Measurements from ENCODE around the gene LONRF3.
A peak's percentile ranks its signal among the peaks of the same experiment; 100 is the strongest.

The LONRF3 gene

GRCh38 chrX:118971552-118971951 lies 2.9 kb upstream of the LONRF3 start:
- Histone ChIP-seq H3K4me1 (ENCODE audit: control insufficient read depth, insufficient read depth, low read length) (no peaks in the 10 kb centered on the region), H3K36me3 (ENCODE audit: control insufficient read depth in 2 of 2, insufficient read depth in 1 of 2, low read length in 2 of 2) (no peaks in the 10 kb centered on the region), H3K9me3 (ENCODE audit: control insufficient read depth, insufficient read depth, low read depth, low read length) (no peaks in the 10 kb centered on the region), H3K27ac (ENCODE audit: extremely low read depth, low read depth, low read length) (no peak overlapping the region), H3K4me3 (ENCODE audit: low read depth, low read length) (no peak overlapping the region)
- TF ChIP-seq ZNF544 (tag by site-specific recombination; IDR thresholded peaks at IDR 0.05): no peak
- no peak for TF ChIP-seq ZBTB17 (tag by site-specific recombination; IDR thresholded peaks at IDR 0.05)
- no peak for TF ChIP-seq ZNF830 (tag by site-specific recombination; IDR thresholded peaks at IDR 0.05; ENCODE audit: low read depth)
- no peak for TF ChIP-seq ZNF155 (tag by site-specific recombination; IDR thresholded peaks at IDR 0.05)
- TF ChIP-seq ZNF76 (tag by site-specific recombination; IDR thresholded peaks at IDR 0.05; ENCODE audit: borderline replicate concordance, low read depth): no peak
- TF ChIP-seq ZNF600 (tag by site-specific recombination; IDR thresholded peaks at IDR 0.05): peak; percentile 60; the same call in 1 of the 2 replicates
- POLR2A ChIA-PET: no interaction called here
- CTCF ChIA-PET: interaction anchor here (0.7 to 1.5 kb wide), 2 partner anchors 32 to 34 kb away, joined by 3 to 5 read pairs; no protein-coding TSS in a partner anchor

GRCh38 chrX:118973389-118974087 lies 880 bp upstream of the LONRF3 start:
- peaks cover 0 to 8% of the 10 kb centered on the region in 2 experiments; a peak in 1 of 3 replicates for H3K36me3 ChIP-seq (ENCODE audit: control insufficient read depth in 2 of 2, insufficient read depth in 1 of 2, low read length in 2 of 2)
- no peaks in the 10 kb centered on the region for H3K4me1 ChIP-seq (ENCODE audit: control insufficient read depth, insufficient read depth, low read length)
- no peak overlapping the region; the same call in 1 of the 2 replicates for H3K27ac ChIP-seq (ENCODE audit: extremely low read depth, low read depth, low read length)
- TF ChIP-seq IKZF3 (tag by site-specific recombination; IDR thresholded peaks at IDR 0.05) (no peak), YY2 (tag by site-specific recombination; IDR thresholded peaks at IDR 0.05) (no peak), ZNF561 (tag by site-specific recombination; IDR thresholded peaks at IDR 0.05; ENCODE audit: borderline replicate concordance) (no peak), ZNF558 (tag by site-specific recombination; IDR thresholded peaks at IDR 0.05) (no peak), ZFP69B (tag by site-specific recombination; IDR thresholded peaks at IDR 0.05) (0 out of 2 replicates have a peak, but pooled peaks have one; percentile 26)
- ChIA-PET POLR2A (no interaction called here), CTCF (no interaction called here)
- H3K9me3 ChIP-seq (ENCODE audit: control insufficient read depth, insufficient read depth, low read depth, low read length): no peaks in the 10 kb centered on the region
- no peak overlapping the region for H3K4me3 ChIP-seq (ENCODE audit: low read depth, low read length)

- CTCF ChIA-PET: interaction anchor here (0.5 kb wide), 1 partner anchor 218 kb away, joined by 5 read pairs; no protein-coding TSS in a partner anchor
- POLR2A ChIA-PET: interaction anchor here (1.0 to 1.4 kb wide), 4 partner anchors 10 to 24 kb away, joined by 3 to 5 read pairs (median 4); no protein-coding TSS in a partner anchor
- Histone ChIP-seq H3K4me3 (ENCODE audit: low read depth, low read length) (peak overlapping the region; percentile 44), H3K27ac (ENCODE audit: extremely low read depth, low read depth, low read length) (peak overlapping the region; percentile 72; the same call in 1 of the 2 replicates), H3K9me3 (ENCODE audit: control insufficient read depth, insufficient read depth, low read depth, low read length) (no peaks in the 10 kb centered on the region), H3K4me1 (ENCODE audit: control insufficient read depth, insufficient read depth, low read length) (no peaks in the 10 kb centered on the region), H3K36me3 (ENCODE audit: control insufficient read depth in 2 of 2, insufficient read depth in 1 of 2, low read length in 2 of 2) (peaks cover 3 to 18% of the 10 kb centered on the region in 2 experiments)
- TF ChIP-seq ZNF423 (tag by site-specific recombination; IDR thresholded peaks at IDR 0.05): no peak
- no peak for TF ChIP-seq ZNF114 (tag by site-specific recombination; IDR thresholded peaks at IDR 0.05)
- no peak for TF ChIP-seq ZNF169 (tag by site-specific recombination; IDR thresholded peaks at IDR 0.05)
- 0 out of 2 replicates have a peak, but pooled peaks have one; percentile 2 for TF ChIP-seq OVOL3 (tag by site-specific recombination; IDR thresholded peaks at IDR 0.05)
- peak; percentile 82; the same call in 1 of the 2 replicates for TF ChIP-seq ZNF777 (tag by site-specific recombination; IDR thresholded peaks at IDR 0.05; ENCODE audit: borderline replicate concordance)
- peak; percentile 84 for TF ChIP-seq ZFHX2 (tag by site-specific recombination; conservative IDR thresholded peaks at IDR 0.05)
- TF ChIP-seq ZNF76 (tag by site-specific recombination; IDR thresholded peaks at IDR 0.05; ENCODE audit: borderline replicate concordance, low read depth): 0 out of 2 replicates have a peak, but pooled peaks have one; percentile 1
- peak; percentile 89 for TF ChIP-seq PRDM10 (tag by site-specific recombination; IDR thresholded peaks at IDR 0.05)
- no peak for TF ChIP-seq BCL11A (tag by site-specific recombination; IDR thresholded peaks at IDR 0.05; ENCODE audit: low read depth)
- peak; percentile 49 for TF ChIP-seq KLF1 (tag by site-specific recombination; IDR thresholded peaks at IDR 0.05)
- no peak for TF ChIP-seq ZNF398 (tag by site-specific recombination; IDR thresholded peaks at IDR 0.05)
- peak; percentile 40 for TF ChIP-seq SP2 (tag by site-specific recombination; IDR thresholded peaks at IDR 0.05)
- TF ChIP-seq GLIS2 (tag by site-specific recombination; IDR thresholded peaks at IDR 0.05): peak; percentile 26; the same call in 1 of the 2 replicates
- 0 out of 2 replicates have a peak, but pooled peaks have one; percentile 2 for TF ChIP-seq ZXDB (tag by site-specific recombination; IDR thresholded peaks at IDR 0.05)
- peak; percentile 42; the same call in 1 of the 2 replicates for TF ChIP-seq ZNF394 (tag by site-specific recombination; IDR thresholded peaks at IDR 0.05; ENCODE audit: borderline replicate concordance)
These were observed 672 bp downstream of the LONRF3 start for GRCh38 chrX:118974908-118975671.

Data from HEK293 (cell line).